Measurements from ENCODE around the gene MCM8.

Gene MCM8

DNA sequence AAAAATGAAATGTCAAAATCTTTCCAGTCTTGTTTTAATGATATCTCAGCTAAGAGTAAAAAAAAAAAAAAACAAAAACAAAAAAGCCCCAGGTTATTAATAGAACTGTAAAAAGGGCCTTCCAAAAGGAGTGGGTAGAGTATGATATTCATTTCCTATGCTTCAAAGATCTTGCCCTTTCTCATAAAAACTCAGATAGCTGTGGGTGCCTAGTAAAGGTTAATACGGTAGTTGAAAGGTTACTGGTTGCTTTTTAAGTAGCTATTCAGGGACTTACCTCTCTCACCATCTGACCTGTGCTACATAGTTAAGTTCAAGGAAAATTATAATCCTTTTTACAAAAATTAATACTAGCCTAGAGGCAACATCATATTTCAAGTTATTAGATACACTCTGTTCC, 15.1 kb upstream of the MCM8 start:
- H3K4me1 Mint-ChIP-seq, result no peaks in the 10 kb centered on the region
- H3K27ac Mint-ChIP-seq, result no peak overlapping the region
- no peak overlapping the region for H3K4me3 Mint-ChIP-seq
- H3K36me3 Mint-ChIP-seq (ENCODE audit: low read depth), result peaks cover 8% of the 10 kb centered on the region
- TF ChIP-seq CTCF (IDR thresholded peaks at IDR 0.05), result no peak
- H3K27me3 Mint-ChIP-seq (ENCODE audit: low read depth, poor library complexity), result peaks cover 9% of the 10 kb centered on the region
- H3K9me3 Mint-ChIP-seq, result no peaks in the 10 kb centered on the region
- DNase-seq, result no peak

DNA sequence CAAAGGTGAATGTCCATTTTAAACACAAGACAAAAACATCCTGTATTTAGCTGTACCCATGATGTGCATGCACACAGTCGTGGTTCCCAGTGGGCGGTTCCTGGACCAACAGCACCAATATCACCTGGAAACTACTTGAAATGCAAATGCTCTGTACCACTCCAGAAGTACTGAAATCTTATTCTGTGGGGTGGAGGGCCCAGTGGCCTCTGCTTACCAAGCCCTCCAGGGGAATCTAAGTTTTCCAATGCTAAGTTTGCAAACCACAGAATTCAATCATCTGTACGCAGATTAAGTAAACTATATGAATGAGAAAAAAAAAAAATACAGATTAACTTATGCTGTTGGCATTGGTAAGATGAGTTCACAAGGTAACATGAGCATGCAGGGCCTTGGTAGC, 14.2 kb upstream of the MCM8 start:
- Mint-ChIP-seq H3K4me1 (no peaks in the 10 kb centered on the region), H3K36me3 (ENCODE audit: low read depth) (peaks cover 8% of the 10 kb centered on the region), H3K4me3 (no peak overlapping the region), H3K27me3 (ENCODE audit: low read depth, poor library complexity) (peaks cover 3% of the 10 kb centered on the region), H3K27ac (peak overlapping the region; percentile 15), H3K9me3 (no peaks in the 10 kb centered on the region)
- no peak for DNase-seq
- no peak for TF ChIP-seq CTCF (IDR thresholded peaks at IDR 0.05)

DNA sequence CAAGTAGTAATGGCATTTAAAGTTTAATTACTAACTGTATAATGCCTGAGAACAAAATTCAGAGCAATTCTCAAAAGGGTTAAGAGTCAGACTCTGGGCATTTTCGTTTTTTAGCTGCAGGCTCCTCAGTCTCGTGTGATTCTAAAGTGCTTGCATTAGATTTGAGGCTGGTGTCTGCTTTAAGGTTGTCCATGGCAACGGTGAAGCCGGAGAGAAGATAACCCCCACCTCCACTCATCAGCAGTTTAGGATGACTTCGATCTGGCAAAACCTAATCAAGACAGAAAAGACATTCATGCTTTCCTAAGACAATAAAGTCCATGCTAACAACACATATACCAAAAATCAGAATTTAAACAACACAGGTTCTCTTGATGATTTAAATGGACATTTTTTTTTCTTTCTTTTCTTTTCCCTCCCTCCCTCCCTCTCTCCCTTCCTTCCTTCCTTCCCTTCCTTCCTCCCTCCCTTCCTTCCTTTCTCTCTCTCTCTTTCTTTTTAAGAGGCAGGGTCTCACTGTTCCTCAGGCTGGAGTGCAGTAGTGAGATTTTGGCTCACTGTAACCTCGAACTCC, 11.9 kb upstream of the MCM8 start:
- no peak overlapping the region for H3K4me3 Mint-ChIP-seq
- no peak overlapping the region for H3K27ac Mint-ChIP-seq
- TF ChIP-seq CTCF (IDR thresholded peaks at IDR 0.05), result no peak
- H3K4me1 Mint-ChIP-seq, result no peaks in the 10 kb centered on the region
- H3K9me3 Mint-ChIP-seq, result no peaks in the 10 kb centered on the region
- H3K36me3 Mint-ChIP-seq (ENCODE audit: low read depth), result peaks cover 28% of the 10 kb centered on the region
- H3K27me3 Mint-ChIP-seq (ENCODE audit: low read depth, poor library complexity), result no peaks in the 10 kb centered on the region
- no peak for DNase-seq

DNA sequence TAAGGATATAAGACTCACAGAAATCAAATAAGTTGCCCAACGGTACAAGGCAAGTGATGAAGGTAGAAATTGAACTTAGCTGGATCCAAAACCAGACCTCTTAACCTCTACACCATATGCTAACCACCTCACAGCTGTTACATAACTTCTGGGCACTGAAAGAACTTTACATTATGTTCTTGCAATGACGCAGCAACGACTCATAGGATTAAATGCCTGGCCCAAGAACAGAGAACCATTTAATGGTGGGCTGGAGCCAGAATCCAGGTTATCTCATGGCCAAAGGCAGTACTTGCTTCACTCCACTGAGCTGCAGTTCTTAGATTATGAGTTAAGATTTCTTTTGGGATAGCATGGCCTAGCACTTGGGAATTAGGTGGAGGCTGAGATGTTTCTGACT, 4.5 kb upstream of the MCM8 start:
- peaks cover 29% of the 10 kb centered on the region for H3K36me3 Mint-ChIP-seq (ENCODE audit: low read depth)
- peaks cover 19% of the 10 kb centered on the region for H3K4me1 Mint-ChIP-seq
- H3K4me3 Mint-ChIP-seq, result no peak overlapping the region
- H3K9me3 Mint-ChIP-seq, result no peaks in the 10 kb centered on the region
- no peaks in the 10 kb centered on the region for H3K27me3 Mint-ChIP-seq (ENCODE audit: low read depth, poor library complexity)
- no peak for DNase-seq
- H3K27ac Mint-ChIP-seq, result no peak overlapping the region
- no peak for TF ChIP-seq CTCF (IDR thresholded peaks at IDR 0.05)

GRCh38 chr20:5947276-5947675, 3.2 kb upstream of the MCM8 start:
- H3K27me3 Mint-ChIP-seq (ENCODE audit: low read depth, poor library complexity), result no peaks in the 10 kb centered on the region
- H3K9me3 Mint-ChIP-seq, result no peaks in the 10 kb centered on the region
- peaks cover 31% of the 10 kb centered on the region for H3K4me1 Mint-ChIP-seq
- DNase-seq, result no peak
- peaks cover 22% of the 10 kb centered on the region for H3K36me3 Mint-ChIP-seq (ENCODE audit: low read depth)
- TF ChIP-seq CTCF (IDR thresholded peaks at IDR 0.05), result no peak
- H3K27ac Mint-ChIP-seq, result no peak overlapping the region
- no peak overlapping the region for H3K4me3 Mint-ChIP-seq

DNA sequence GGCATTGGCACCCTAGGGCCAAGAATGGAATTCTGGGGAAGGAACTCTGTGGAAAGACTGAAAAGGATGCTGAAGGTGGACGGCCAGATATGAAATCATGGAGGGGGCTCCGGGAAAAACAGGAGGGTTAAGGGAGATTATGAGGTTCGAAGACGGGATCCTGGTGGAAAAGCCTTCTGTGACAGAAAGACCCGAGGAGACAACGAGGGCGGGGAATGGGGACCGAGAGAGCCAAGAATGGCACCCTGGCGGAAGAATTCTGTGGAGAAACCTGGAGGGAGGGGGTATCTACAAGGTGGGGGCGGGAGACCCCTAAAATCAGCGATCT, 545 bp upstream of the MCM8 start:
- Mint-ChIP-seq H3K27ac (peak overlapping the region; percentile 99), H3K4me1 (peaks cover 31% of the 10 kb centered on the region), H3K27me3 (ENCODE audit: low read depth, poor library complexity) (peaks cover 2% of the 10 kb centered on the region), H3K36me3 (ENCODE audit: low read depth) (peaks cover 19% of the 10 kb centered on the region), H3K4me3 (peak overlapping the region; percentile 97), H3K9me3 (no peaks in the 10 kb centered on the region)
- DNase-seq, result no peak
- no peak for TF ChIP-seq CTCF (IDR thresholded peaks at IDR 0.05)
